ENCODE results near the gene KRT86. TPM values are rescaled to one million over a fixed set of nuclear protein-coding genes. Genes with fewer than 3 reads are reported as not detected.

Gene KRT86
- total RNA-seq, 1 donor from 2014 or later, result not detected

DNA sequence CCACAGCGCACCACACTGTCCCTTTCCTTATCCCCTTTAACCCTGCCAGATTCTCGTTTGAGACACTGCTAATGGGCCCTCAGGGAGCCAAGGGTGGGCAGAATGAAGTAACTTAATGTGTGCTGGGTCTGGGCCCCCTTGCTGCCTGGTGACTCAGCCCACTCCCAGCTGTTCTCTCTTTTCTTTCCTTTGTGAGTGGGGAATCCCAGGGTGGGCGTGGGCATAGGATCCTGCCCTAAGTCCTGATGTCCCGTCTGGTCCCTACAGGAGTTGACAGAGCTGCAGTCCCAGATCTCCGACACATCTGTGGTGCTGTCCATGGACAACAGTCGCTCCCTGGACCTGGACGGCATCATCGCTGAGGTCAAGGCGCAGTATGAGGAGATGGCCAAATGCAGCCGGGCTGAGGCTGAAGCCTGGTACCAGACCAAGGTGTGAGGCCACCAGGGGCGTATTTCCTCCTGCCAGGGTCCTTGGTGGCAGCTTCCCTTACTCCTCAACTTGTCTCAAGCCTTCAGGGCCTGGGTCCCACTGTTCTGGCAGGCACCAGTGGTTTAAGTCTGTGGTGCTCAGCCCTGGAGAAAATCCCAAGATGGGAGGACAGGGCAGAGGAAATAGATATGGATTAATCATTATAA is 33.1 kb upstream of the KRT86 start:
- Mint-ChIP-seq H3K4me1 (ENCODE audit: low read depth) (peaks cover 30% of the 10 kb centered on the region), H3K9me3 (ENCODE audit: low read depth) (no peaks in the 10 kb centered on the region), H3K36me3 (ENCODE audit: insufficient read depth) (no peaks in the 10 kb centered on the region), H3K27ac (no peak overlapping the region), H3K4me3 (ENCODE audit: low read depth) (no peak overlapping the region), H3K27me3 (peaks cover 21% of the 10 kb centered on the region)
- DNase-seq (ENCODE audit: low spot score, unreplicated experiment), result no peak
- no peak for TF ChIP-seq CTCF (IDR thresholded peaks at IDR 0.05; ENCODE audit: unreplicated experiment)

GRCh38 chr12:52242442-52243258 is 31.8 kb upstream of the KRT86 start:
- peak overlapping the region; percentile 77 for H3K27ac Mint-ChIP-seq
- H3K36me3 Mint-ChIP-seq (ENCODE audit: insufficient read depth), result no peaks in the 10 kb centered on the region
- H3K27me3 Mint-ChIP-seq, result peaks cover 26% of the 10 kb centered on the region
- no peak for TF ChIP-seq CTCF (IDR thresholded peaks at IDR 0.05; ENCODE audit: unreplicated experiment)
- DNase-seq (ENCODE audit: low spot score, unreplicated experiment), result no peak
- peaks cover 41% of the 10 kb centered on the region for H3K4me1 Mint-ChIP-seq (ENCODE audit: low read depth)
- H3K4me3 Mint-ChIP-seq (ENCODE audit: low read depth), result no peak overlapping the region
- no peaks in the 10 kb centered on the region for H3K9me3 Mint-ChIP-seq (ENCODE audit: low read depth)

DNA sequence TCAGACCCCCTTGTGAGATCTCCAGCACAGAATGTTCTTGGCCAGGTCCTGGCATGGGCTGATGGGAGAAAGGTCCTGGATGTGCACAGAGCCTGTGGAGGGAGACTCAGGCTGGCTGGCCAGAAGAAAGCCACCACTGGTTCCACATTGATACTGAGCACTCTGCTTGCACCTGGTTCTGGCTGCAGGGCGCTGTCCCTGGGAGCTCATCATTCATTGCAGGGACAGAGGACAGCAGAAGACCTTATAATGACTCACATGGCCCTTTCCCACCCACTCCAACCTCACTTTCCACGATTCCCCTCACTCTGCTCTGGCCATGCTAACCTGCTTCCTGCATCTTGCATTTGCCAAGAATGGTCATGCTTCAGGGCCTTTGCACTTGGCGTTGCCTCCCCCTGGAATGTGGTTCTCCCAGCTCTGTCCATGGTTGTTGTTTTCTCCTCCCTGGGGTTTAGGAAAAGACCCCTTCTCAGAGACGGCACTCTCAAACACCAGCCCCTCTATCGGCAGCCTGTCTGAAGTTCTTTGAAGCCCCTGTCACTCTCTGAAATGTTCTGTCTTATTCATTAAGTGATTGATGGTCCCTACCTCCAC is 31.1 kb upstream of the KRT86 start:
- Mint-ChIP-seq H3K27ac (no peak overlapping the region), H3K27me3 (peaks cover 30% of the 10 kb centered on the region), H3K4me1 (ENCODE audit: low read depth) (peaks cover 47% of the 10 kb centered on the region), H3K9me3 (ENCODE audit: low read depth) (no peaks in the 10 kb centered on the region), H3K36me3 (ENCODE audit: insufficient read depth) (no peaks in the 10 kb centered on the region), H3K4me3 (ENCODE audit: low read depth) (no peak overlapping the region)
- DNase-seq (ENCODE audit: low spot score, unreplicated experiment), result no peak
- no peak for TF ChIP-seq CTCF (IDR thresholded peaks at IDR 0.05; ENCODE audit: unreplicated experiment)

GRCh38 chr12:52243856-52244614 is 30.4 kb upstream of the KRT86 start:
- Mint-ChIP-seq H3K4me1 (ENCODE audit: low read depth) (peaks cover 46% of the 10 kb centered on the region), H3K27me3 (peaks cover 35% of the 10 kb centered on the region), H3K36me3 (ENCODE audit: insufficient read depth) (no peaks in the 10 kb centered on the region), H3K9me3 (ENCODE audit: low read depth) (no peaks in the 10 kb centered on the region), H3K4me3 (ENCODE audit: low read depth) (no peak overlapping the region), H3K27ac (peak overlapping the region; percentile 49)
- no peak for DNase-seq (ENCODE audit: low spot score, unreplicated experiment)
- TF ChIP-seq CTCF (IDR thresholded peaks at IDR 0.05; ENCODE audit: unreplicated experiment), result no peak

DNA sequence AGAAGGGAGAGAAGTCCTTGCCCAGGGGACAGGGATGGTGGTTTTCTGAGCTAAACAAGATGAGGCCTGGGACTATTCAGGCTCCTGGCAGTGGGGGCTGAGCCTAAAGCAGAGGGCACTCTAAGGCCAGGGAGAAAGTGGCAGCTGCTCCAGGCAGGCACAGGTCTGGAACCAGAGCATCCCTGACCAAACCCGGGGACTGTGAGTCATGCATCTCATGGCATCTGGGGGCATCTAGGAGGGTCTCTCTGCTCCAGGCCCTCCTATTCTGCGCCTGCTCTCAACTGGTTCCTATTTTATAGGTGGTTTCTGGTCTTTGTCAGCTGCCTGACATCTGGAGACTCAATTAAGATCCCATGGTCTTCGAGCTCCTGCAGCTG is 29.8 kb upstream of the KRT86 start:
- peaks cover 44% of the 10 kb centered on the region for H3K4me1 Mint-ChIP-seq (ENCODE audit: low read depth)
- no peak for DNase-seq (ENCODE audit: low spot score, unreplicated experiment)
- no peak overlapping the region for H3K27ac Mint-ChIP-seq
- H3K36me3 Mint-ChIP-seq (ENCODE audit: insufficient read depth), result no peaks in the 10 kb centered on the region
- H3K4me3 Mint-ChIP-seq (ENCODE audit: low read depth), result no peak overlapping the region
- H3K27me3 Mint-ChIP-seq, result peaks cover 40% of the 10 kb centered on the region
- no peak for TF ChIP-seq CTCF (IDR thresholded peaks at IDR 0.05; ENCODE audit: unreplicated experiment)
- no peaks in the 10 kb centered on the region for H3K9me3 Mint-ChIP-seq (ENCODE audit: low read depth)
